ENCODE measurements around the gene MAP3K7.

Gene MAP3K7

DNA sequence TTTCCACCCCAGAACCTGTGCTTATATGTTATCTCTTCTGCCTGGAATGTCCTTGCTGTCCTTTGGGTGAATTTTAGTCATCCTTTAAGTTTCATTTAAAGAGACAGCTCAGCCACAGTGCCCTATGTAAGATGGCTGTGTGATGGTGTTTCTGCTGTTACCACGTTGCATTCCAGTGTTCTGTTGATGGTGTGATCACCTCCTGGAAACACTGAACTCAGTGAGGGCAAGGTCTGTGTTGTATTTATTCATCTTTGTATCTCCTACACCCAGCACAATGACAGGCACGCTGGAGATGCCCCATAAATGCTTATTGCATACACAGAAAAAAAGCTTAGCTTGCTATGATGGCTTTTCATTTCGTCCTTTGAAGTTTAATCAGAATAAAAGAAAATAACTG, 102.5 kb downstream of the MAP3K7 start:
- DNase-seq (ENCODE audit: low spot score), result no peak

DNA sequence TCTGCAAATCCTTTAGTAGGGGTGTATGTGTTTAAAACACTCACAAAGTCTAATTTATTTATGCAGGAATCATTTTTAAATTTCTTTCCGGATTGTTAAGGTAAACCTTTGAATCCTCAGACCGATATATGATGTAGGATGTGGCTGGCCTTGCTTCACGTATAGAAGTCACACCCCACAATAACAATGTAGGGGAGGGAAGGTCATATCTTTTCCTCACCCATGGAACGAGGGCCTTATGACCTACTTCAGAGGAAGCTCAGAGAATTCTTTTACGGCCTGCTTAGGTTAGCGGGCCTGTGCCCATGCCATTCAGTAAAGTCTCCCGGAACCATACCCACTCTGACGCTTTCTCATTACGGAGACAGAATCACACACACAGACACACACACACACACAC, 102.9 kb downstream of the MAP3K7 start:
- DNase-seq (ENCODE audit: low spot score), result no peak

DNA sequence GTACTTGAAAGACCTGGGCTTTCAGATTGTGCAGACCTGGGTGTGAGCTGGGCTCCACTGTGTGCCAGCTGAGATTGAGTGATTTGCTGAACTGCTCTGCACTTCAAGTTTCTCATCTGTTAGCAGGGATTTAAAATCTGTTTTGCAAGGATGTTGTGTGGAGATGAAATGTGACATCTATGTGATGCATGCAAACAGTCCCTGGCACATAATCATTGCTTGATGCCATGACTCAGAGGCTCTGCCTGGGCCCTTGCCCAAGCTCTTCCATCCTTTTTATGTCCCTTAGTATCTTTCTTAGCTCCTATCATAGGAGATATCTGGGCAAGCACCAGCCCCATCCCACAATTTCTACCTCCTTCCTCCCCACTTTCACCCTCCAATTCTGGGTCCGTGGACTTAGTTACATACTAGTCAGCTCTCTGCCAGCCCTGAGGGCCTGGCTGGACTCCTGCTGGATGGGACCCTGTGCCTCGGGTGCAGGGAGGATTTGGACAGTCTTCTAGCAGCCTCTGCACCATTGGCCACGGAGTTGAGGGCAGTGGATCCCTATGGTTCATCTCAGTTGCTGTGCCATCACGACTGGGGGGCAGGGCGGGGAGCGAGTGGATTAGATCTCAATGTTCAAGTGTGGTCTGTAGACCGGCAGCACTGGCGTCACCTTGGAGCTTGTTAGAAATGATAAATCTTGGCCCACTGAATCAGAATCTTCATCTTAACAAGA, 103.6 kb downstream of the MAP3K7 start:
- no peak for DNase-seq (ENCODE audit: low spot score)

DNA sequence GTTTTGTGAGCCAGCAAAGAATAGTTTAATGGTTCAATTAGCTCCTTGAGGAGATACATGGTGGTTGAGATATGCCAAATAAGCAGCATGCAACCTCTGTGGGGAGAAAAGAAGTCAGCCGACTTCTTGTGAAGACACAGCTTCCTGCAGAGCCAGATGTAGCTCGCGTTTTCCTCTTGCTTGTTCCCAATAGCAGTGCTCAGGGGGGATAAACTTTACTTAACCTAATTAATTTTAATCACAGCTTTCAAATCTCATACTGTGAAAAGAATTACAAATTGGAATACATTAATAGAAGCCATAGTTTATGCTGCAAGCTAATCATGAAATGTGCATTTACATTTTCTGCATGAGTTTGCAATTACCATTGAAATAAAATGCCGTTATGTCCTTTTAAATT, 106.2 kb downstream of the MAP3K7 start:
- no peak for DNase-seq (ENCODE audit: low spot score)

DNA sequence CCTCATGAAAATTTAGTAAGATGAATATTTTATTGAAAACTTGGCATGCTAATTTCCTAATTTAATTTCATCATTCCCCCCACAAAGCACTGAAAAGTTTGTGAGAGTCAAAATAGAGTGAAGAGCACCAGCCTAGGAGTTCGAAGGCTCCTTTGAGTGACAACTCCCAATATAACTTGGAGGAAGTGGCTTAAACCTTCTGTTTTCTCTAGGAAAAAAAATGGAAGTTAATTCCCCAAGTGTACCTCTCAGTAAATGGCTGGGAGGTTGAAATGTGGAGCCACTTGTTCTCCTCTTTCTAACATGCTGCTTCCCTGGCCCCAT, 107.3 kb downstream of the MAP3K7 start:
- no peak for DNase-seq (ENCODE audit: low spot score)

DNA sequence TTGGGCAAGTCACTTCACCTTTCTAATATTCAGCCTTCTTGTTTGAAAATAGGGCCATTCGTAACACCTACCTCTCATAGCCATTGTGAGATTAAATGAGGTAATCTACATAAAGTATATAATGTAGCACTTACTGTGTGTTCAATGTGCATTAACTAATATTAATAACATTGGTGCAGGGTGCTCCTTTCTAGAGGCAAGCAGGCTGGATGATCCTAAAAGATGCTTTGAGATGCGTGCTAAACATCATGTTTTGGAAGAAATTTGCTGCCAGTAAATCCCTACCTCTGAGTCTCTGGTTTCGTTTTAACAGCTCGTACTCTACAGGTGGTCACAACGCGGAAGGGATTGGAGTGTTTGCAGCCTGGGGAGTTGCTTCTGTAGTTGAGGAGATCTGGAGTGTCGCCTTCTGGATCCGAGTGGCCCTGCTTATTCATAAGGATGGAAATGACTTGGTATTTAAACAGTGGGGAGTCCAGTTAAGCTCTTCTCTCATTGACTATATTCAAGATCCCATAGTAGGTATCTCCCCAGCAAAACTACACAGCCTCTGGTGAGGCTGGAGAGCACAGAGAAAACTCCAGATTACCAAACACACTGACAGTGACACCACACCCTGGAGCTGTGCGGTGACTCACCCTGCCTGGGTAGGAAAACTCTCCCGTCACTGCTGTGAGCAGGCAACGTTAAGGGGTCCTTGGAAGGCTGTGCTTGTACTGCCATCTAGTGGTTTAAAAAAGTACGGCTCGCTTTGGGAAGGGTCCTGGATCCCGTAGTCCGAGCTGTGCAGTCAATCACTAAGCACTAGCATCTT, 107.9 kb downstream of the MAP3K7 start:
- DNase-seq (ENCODE audit: low spot score), result peak; percentile 93

DNA sequence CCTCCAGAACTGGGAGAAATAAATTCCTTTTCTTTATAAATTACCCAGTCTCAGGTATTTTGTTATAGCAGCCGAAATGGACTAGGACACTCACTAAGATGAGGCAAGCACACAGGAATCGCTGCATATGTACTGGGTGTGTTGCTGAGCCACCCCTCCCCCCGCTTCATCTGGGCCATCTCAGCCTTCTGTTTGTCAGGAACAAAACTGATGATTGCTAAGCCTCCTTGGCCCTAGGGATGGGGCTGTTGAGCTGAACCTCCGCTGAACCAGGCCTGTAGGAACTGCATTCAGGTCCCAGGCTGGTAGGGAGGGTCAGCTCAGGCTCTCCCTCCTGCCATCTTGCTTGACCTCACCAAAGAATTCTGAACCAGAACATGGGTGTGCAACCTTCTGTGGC, 108.6 kb downstream of the MAP3K7 start:
- DNase-seq (ENCODE audit: low spot score), result no peak

DNA sequence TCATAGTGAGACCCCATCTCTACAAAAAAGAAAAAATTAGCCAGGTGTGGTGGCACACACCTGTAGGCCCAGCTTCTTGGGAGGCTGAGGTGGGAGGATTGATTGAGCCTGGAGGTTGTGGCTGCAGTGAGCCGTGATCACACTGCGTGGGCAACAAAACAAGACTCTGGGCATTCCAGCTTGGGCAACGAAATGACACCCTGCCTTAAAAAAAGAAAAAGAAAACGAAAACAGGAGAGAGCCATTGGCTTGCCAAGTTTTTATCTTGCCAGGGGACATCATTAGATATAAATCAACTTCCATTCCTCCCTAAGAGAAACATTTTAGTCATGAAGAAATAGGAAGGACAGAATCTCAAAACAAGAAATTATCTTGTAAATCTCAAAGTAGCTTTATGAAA, 109.5 kb downstream of the MAP3K7 start:
- no peak for DNase-seq (ENCODE audit: low spot score)

DNA sequence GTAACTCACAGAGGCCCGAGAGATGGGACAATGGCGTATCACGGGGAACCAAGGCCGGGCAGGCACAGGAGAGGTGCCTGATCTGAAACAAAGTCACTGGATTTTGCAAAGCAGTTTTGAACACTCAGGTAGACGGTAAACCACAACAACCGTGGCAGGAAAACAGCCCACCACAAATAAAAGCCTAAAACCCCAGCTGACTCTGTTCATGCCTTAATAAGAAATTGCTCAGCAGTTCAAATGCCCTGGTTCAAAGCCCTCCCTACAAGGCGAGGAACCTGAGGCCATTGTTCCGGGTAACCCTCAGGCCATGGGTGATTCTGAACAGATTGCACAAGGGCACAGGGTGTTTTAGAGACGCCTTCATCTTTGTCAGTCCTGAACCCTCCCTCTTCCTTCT, 114.2 kb downstream of the MAP3K7 start:
- no peak for DNase-seq (ENCODE audit: low spot score)

DNA sequence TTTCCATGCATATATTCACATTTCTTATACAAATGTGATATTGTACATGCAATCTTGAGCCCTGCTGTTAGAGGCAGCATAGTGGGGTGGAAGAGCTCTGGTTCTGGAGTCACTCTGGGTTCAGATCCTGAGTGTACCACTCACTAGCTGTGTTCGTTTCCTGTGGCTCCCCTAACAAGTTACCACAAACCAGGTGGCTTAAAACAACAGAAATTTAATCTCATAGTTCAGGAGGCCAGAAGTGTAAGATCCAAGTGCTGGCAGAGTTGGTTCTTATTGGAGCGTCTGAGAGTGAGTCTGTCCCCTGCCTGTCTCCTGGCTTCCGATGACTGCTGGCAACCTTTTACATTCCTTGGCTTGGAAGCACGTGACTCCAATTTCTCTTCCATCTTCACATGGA, 115.6 kb downstream of the MAP3K7 start:
- no peak for DNase-seq (ENCODE audit: low spot score)

DNA sequence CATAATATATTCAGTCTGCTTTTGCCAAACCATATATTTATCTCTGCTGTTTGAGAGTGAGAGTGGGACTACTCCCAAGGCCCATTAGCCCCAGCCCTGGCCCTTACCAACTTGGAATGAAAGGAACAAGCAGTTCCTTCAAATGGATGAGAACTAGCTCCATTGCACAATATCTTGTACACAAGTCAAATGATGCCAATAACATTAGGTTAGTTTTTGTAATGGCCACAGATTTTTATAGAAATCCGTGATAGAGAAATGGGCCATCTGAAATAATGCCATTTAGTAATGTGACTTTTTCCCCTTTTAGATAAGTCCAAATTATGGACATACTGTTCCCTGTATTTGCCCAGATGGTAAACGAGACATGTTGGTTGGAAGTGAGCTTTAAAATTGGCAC, 117.0 kb downstream of the MAP3K7 start:
- DNase-seq (ENCODE audit: low spot score), result no peak

DNA sequence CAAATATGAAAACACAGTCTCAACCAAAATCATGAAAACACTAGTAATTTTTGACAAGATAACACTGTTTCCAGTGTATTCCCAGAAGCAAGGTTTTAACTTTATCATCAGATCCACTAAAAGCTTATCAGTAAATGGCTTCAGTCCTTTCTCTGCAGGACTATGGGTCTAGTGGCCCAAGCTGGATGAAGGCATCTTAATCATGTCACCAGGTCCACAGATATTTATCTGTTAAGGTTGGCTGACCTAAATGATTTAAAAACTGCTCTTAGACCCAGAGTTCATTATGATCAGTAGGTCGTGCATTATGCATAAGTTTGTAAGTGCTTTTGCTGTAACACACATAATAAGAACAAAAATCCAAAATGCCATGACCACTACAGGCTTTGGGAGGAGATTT, 118.0 kb downstream of the MAP3K7 start:
- no peak for DNase-seq (ENCODE audit: low spot score)

DNA sequence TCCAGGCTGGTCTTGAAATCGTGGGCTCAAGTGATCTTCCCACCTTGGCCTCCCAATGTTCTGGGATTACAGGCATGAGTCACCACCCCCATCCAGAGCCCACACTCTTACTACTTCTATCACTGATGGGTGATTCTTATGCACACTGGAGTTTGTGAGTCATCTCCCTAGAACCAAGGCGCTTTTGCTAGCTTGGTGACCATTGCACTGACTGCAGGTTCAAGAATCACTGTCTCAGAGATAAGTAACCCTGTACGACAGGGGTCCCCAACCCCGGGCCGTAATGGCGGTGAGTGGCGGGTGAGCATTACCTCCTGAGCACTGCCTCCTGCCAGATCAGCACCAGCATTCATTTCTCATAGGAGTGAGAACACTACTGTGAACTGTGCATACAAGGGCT, 118.8 kb downstream of the MAP3K7 start:
- DNase-seq (ENCODE audit: low spot score), result no peak

DNA sequence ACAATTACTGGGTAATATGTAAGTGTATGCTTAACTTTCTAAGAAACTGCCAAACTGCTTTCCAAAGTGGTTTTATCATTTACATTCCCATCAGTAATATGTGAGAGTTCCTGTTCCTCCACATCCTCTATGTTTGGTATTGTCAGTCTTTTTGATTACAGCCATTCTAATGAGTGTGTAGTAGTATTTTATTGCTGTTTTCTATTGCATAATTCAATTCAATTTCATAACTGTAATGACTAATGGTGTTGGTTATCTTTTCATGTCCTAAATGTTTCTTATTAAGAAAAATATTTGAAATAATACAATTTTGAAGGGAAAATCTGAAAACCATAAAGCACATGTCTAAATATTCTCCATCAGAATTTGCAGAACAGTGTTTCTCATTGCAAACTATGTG, 119.3 kb downstream of the MAP3K7 start:
- DNase-seq (ENCODE audit: low spot score), result no peak

DNA sequence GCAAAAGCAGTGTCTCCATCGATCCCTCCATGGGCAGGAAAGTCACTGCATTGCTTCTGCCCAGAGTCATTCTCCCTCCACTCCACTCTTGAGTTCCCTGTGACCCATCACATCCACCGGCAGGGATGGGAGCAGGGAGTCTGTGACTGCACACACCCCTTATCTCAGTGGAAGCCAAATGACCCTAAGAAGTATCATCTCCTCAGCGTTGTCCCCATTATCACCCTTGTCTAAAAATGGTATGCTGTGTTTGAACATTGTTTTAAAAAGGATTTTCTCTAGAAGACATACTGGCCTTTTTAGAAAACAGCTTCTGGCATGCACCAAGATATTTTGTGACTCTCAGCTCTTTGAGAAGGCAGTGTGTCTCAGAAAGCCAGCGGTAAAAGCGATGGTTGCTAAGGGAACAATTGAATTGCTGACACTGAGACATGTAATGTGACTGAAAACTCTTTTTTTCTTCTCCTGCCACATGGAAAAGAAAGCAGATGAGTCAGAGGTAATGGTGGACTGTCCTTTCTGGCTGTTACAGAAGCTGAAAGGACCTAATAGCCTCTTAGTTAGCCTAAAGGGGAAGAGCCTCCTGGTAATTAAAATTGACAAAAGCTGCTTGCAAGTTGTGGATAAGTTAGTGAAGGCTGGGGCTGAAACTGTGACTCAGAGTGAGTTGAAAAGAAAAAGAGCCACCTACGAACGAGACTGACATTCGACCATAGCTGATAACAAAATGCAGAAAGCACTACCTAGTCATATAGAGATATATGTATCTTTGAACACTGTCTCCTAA, 120.5 kb downstream of the MAP3K7 start:
- no peak for DNase-seq (ENCODE audit: low spot score)

DNA sequence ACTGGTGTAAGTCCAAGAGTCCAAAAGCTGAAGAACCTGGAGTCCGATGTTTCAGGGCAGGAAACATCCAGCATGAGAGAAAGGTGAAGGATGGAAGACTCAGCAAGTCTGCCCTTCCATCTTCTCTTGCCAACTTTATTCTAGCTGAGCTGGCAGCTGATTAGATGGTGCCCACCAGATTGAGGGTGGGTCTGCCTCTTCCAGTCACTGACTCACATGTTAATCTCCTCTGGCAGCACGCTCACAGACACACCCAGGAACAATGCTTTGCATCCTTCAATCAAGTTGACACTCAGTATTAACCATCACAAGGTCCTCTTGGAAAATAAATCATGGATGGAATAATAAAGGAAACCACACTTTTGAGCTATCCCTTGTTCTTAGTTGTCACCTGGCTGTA, 121.2 kb downstream of the MAP3K7 start:
- no peak for DNase-seq (ENCODE audit: low spot score)

DNA sequence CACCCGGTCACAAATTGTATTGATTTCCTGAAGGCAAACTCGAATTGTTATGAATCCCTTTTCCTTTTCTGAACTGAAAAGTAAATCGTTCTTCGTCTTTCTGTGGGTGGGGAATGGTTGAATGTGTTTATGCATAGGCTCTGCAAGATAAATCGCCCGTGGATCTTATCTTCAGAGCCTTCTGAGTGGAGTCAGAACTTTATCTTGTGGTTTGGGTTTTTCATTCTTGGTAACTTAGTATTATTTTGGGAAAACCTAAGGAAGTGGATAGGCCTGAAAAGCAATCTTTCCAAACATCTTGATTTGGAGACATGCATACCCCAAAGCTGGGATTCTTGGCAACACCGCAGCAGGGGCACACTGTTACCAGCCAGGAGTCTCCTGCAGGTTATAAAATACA, 122.4 kb downstream of the MAP3K7 start:
- no peak for DNase-seq (ENCODE audit: low spot score)

DNA sequence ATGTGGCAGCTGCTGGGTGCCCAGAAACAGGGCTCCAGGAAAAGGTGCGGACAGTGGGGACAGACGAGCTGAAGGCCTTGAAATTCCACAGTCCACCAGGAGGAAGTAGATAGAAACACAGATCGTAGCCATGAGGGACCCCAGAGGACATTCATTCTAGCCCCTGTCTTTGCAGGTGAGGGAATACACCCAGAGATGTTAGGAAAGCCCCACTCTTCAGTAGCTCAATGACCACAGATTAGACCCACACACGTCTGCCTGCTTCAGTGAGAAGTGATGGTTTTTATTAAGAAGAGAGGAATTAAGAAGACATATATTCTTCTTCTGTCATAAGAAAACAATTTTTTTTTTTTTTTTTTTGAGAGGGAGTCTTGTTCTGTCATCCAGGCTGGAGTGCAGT, 123.0 kb downstream of the MAP3K7 start:
- no peak for DNase-seq (ENCODE audit: low spot score)

Measured in AG08396 (cell line).